Measurements from ENCODE around the gene LRRTM4.

- TF ChIP-seq POLR2AphosphoS5 (IDR thresholded peaks at IDR 0.05; ENCODE audit: low read depth, low read length), result no peak
- no peak for TF ChIP-seq ZNF790 (CRISPR knock-in tag; IDR thresholded peaks at IDR 0.05; ENCODE audit: borderline replicate concordance)
- TF ChIP-seq NR3C1 (CRISPR knock-in tag; IDR thresholded peaks at IDR 0.05), result no peak
- no peak for TF ChIP-seq ZSCAN5A (CRISPR knock-in tag; IDR thresholded peaks at IDR 0.05; ENCODE audit: borderline replicate concordance)
- TF ChIP-seq ZC3H13 (CRISPR knock-in tag; IDR thresholded peaks at IDR 0.05), result no peak
- no peak for TF ChIP-seq PRDM4 (CRISPR knock-in tag; IDR thresholded peaks at IDR 0.05; ENCODE audit: borderline replicate concordance)
- TF ChIP-seq JUNB (CRISPR knock-in tag; IDR thresholded peaks at IDR 0.05; ENCODE audit: borderline replicate concordance), result no peak
- TF ChIP-seq ZNF446 (CRISPR knock-in tag; IDR thresholded peaks at IDR 0.05), result no peak
- no peak for TF ChIP-seq HBP1 (CRISPR knock-in tag; IDR thresholded peaks at IDR 0.05; ENCODE audit: low read depth)
- no peak for TF ChIP-seq KLF16 (CRISPR knock-in tag; IDR thresholded peaks at IDR 0.05)
- no peak for TF ChIP-seq KLF6 (CRISPR knock-in tag; IDR thresholded peaks at IDR 0.05)
- no peak for TF ChIP-seq ZNF670 (CRISPR knock-in tag; IDR thresholded peaks at IDR 0.05; ENCODE audit: borderline replicate concordance)
Measured at GRCh38 chr2:76998704-76999103, 523.5 kb downstream of the LRRTM4 start.
